Spleen (tissue), 11 donors: ENCODE results near the gene NCOA6. TPM values are rescaled to one million over a fixed set of nuclear protein-coding genes. Genes with fewer than 3 reads are reported as not detected.
A peak's percentile ranks its signal among the peaks of the same experiment; 100 is the strongest.

Experiments used
- DNase-seq: peaks from one replicate; pipeline ENCODE4 v3.0.0-alpha.2; 2020
- H3K27ac ChIP-seq, 8 donors: fragments of 200-600 bp; sonication (generic) in 7 of 8; 1 replicate in 4 of 8; 2 replicates in 4 of 8; pipeline versions ENCODE4 v1.5.0 to v1.8.0; 2016 to 2021; ENCODE audit warnings: inconsistent platforms in 4 of 8, mild to moderate bottlenecking in 4 of 8, moderate library complexity in 1 of 8
- H3K27me3 ChIP-seq, 7 donors: fragments of 200-600 bp; sonication (generic) in 6 of 7; replicated peaks in 1 of 7; 1 replicate in 4 of 7; 2 replicates in 3 of 7; pipeline versions ENCODE4 v1.5.0 to v1.8.0; 2016 to 2021; ENCODE audit warnings: inconsistent platforms in 3 of 7, mild to moderate bottlenecking in 1 of 7
- H3K36me3 ChIP-seq, 6 donors: fragments of 200-600 bp; sonication (generic) in 5 of 6; 1 replicate in 4 of 6; 2 replicates in 2 of 6; pipeline versions ENCODE4 v1.5.0 to v1.8.0; 2016 to 2021; ENCODE audit warnings: inconsistent platforms in 2 of 6
- H3K4me1 ChIP-seq, 6 donors: fragments of 200-600 bp; sonication (generic) in 5 of 6; 1 replicate in 3 of 6; 2 replicates in 3 of 6; pipeline versions ENCODE4 v1.5.0 to v1.8.0; 2016 to 2021; ENCODE audit warnings: inconsistent platforms in 3 of 6
- H3K4me3 ChIP-seq, 8 donors: fragments of 200-600 bp; sonication (generic) in 7 of 8; 1 replicate in 4 of 8; 2 replicates in 4 of 8; pipeline versions ENCODE4 v1.5.0 to v1.8.0; 2016 to 2021; ENCODE audit warnings: inconsistent platforms in 4 of 8, mild to moderate bottlenecking in 4 of 8, moderate library complexity in 2 of 8
- H3K9me3 ChIP-seq, 8 donors: fragments of 200-600 bp; sonication (generic) in 7 of 8; 1 replicate in 4 of 8; 2 replicates in 4 of 8; pipeline versions ENCODE4 v1.5.0 to v1.8.0; 2016 to 2021; ENCODE audit warnings: inconsistent platforms in 4 of 8
- CTCF ChIP-seq, 11 experiments: fragments of 200-600 bp in 7 of 11; fragments of 450-650 bp in 4 of 11; sonication (generic) in 4 of 11; IDR thresholded peaks in 8 of 11; conservative IDR thresholded peaks in 3 of 11; 1 replicate in 7 of 11; 2 replicates in 4 of 11; pipeline versions ENCODE4 v1.4.0 to v1.8.0; 2016 to 2021; ENCODE audit warnings: antibody characterized with exemption in 11 of 11, inconsistent platforms in 4 of 11, mild to moderate bottlenecking in 1 of 11
- POLR2A ChIP-seq, 3 donors: fragments of 450-650 bp; IDR thresholded peaks; one replicate each; pipeline ENCODE4 v1.5.1; 2017; ENCODE audit warnings: antibody characterized with exemption in 3 of 3, mild to moderate bottlenecking in 1 of 3
- POLR2AphosphoS5 ChIP-seq, 3 donors: sonication (generic); formaldehyde crosslinking; IDR thresholded peaks; one replicate each; pipeline ENCODE4 v1.5.1; 2017; ENCODE audit warnings: antibody characterized with exemption in 3 of 3
- WGBS, 5 donors: extraction: QIAGEN DNeasy Blood & Tissue Kit in 3 of 5; methylation state at CpG; one replicate each; pipeline versions ENCODE4 v1.1.5 to v1.1.7; 2013 to 2018; 5-methylcytosine and 5-hydroxymethylcytosine counted together
- intact Hi-C: fragments of 100-400 bp; cut with DNase I; formaldehyde crosslinking; loops from one replicate; pipeline ENCODE4 v1.15.0; 2023; ENCODE audit warnings: low total_unique reads
- polyA plus RNA-seq, 3 donors: library from polyadenylated mRNA; stranded (reverse); fragments of 200-250 nt; gene quantifications; one replicate each; pipeline ENCODE4 v1.2.1, GENCODE V29; 2013
- total RNA-seq, 7 donors: library from RNA; depleted of rRNA in 3 of 7; stranded (reverse); fragments of >200 nt in 3 of 7; fragmentation: NEBNext Ultra II Directional in 4 of 7; extraction: Animal tissue kit (Norgen Biotek cat#: 25700) in 4 of 7; gene quantifications; one replicate each; pipeline versions ENCODE4 v1.1.0 to v1.2.1, GENCODE V29; 2016 to 2021
- donor health status: healthy with polysubstance abuse.
- donor health status: DM: no; HTN: no; CAD: no; lungs with moderate emphysema.
- donor health status: DM: no; HTN: no; CAD: no.
- donor health status: Bipolar disorder and iron deficiency.
- donor health status: healthy.
- donor health status: DM: no; HTN: no; CAD: no.
- donor health status: DM: yes; HTN: yes; CAD: no.

NCOA6 gene
- total and polyA plus RNA-seq, 10 donors, result 13.6 to 32.8 (median 26.4) TPM

GRCh38 chr20:34691838-34692237, 133.6 kb downstream of the NCOA6 start:
- no peaks in the 10 kb centered on the region for H3K27me3 ChIP-seq
- H3K4me1 ChIP-seq, result peaks cover 0 to 5% (median 0%) of the 10 kb centered on the region in 6 donors
- H3K36me3 ChIP-seq, result no peaks in the 10 kb centered on the region
- 76 to 87% (median 86%) methylated on average over 3 of the region's 3 CpGs for WGBS, 5 donors
- no peak for DNase-seq
- TF ChIP-seq CTCF (IDR thresholded peaks at IDR 0.05 in 8 of 11, conservative IDR thresholded peaks at IDR 0.05 in 3 of 11) (no peak), POLR2A (IDR thresholded peaks at IDR 0.05) (no peak), POLR2AphosphoS5 (IDR thresholded peaks at IDR 0.05) (no peak)
- H3K9me3 ChIP-seq, result no peaks in the 10 kb centered on the region
- intact Hi-C loops, result no loop called here
- no peak overlapping the region for H3K4me3 ChIP-seq
- no peak overlapping the region for H3K27ac ChIP-seq

GRCh38 chr20:34689486-34689885, 136.0 kb downstream of the NCOA6 start:
- Histone ChIP-seq H3K36me3 (no peaks in the 10 kb centered on the region), H3K4me3 (no peak overlapping the region), H3K27me3 (no peaks in the 10 kb centered on the region), H3K9me3 (no peaks in the 10 kb centered on the region), H3K27ac (peak overlapping the region in 2 of 8 donors; percentile 13 to 23), H3K4me1 (peaks cover 0 to 5% (median 0%) of the 10 kb centered on the region in 6 donors)
- WGBS, 5 donors, result 61 to 90% (median 81%) methylated on average over 2 of the region's 2 CpGs
- no peak for DNase-seq
- intact Hi-C loops, result no loop called here
- TF ChIP-seq CTCF (IDR thresholded peaks at IDR 0.05 in 8 of 11, conservative IDR thresholded peaks at IDR 0.05 in 3 of 11), result no peak
- no peak for TF ChIP-seq POLR2AphosphoS5 (IDR thresholded peaks at IDR 0.05)
- TF ChIP-seq POLR2A (IDR thresholded peaks at IDR 0.05), result no peak

- Histone ChIP-seq H3K36me3 (no peaks in the 10 kb centered on the region), H3K27ac (no peak overlapping the region), H3K4me3 (no peak overlapping the region), H3K9me3 (no peaks in the 10 kb centered on the region), H3K4me1 (no peaks in the 10 kb centered on the region), H3K27me3 (no peaks in the 10 kb centered on the region)
- 92 to 98% (median 96%) methylated on average over 3 of the region's 3 CpGs for WGBS, 5 donors
- no peak for TF ChIP-seq POLR2AphosphoS5 (IDR thresholded peaks at IDR 0.05)
- TF ChIP-seq CTCF (IDR thresholded peaks at IDR 0.05 in 8 of 11, conservative IDR thresholded peaks at IDR 0.05 in 3 of 11), result no peak
- no peak for TF ChIP-seq POLR2A (IDR thresholded peaks at IDR 0.05)
- intact Hi-C loops, result no loop called here
- no peak for DNase-seq
These were observed 141.8 kb downstream of the NCOA6 start for GRCh38 chr20:34683667-34684066.

- TF ChIP-seq POLR2AphosphoS5 (IDR thresholded peaks at IDR 0.05), result no peak
- no peak for TF ChIP-seq POLR2A (IDR thresholded peaks at IDR 0.05)
- no peak for TF ChIP-seq CTCF (IDR thresholded peaks at IDR 0.05 in 8 of 11, conservative IDR thresholded peaks at IDR 0.05 in 3 of 11)
- H3K27me3 ChIP-seq, result no peaks in the 10 kb centered on the region
- peak overlapping the region in 1 of 8 donors; percentile 25 for H3K4me3 ChIP-seq
- H3K27ac ChIP-seq, result peak overlapping the region in 6 of 8 donors; percentile 35 to 82 (median 56)
- peaks cover 4 to 22% (median 15%) of the 10 kb centered on the region in 6 donors for H3K4me1 ChIP-seq
- H3K36me3 ChIP-seq, result no peaks in the 10 kb centered on the region
- intact Hi-C loops, result no loop called here
- H3K9me3 ChIP-seq, result no peaks in the 10 kb centered on the region
- DNase-seq, result no peak
These were observed 144.8 kb downstream of the NCOA6 start for GRCh38 chr20:34680586-34681175.
